Stimulated activated CD8-positive, alpha-beta memory T cell treated with anti-CD3 and anti-CD28 coated beads, Interleukin-15, amount 100 ng/mL, for 4 hours (primary cell): Measurements from ENCODE around the gene WDR55.
A peak's percentile ranks its signal among the peaks of the same experiment; 100 is the strongest.
"Not testable (repeated sequence)": the region's sequence is repeated elsewhere in the genome, so short reads cannot be mapped to it uniquely, and the experiment has no call there.

Source experiments
- DNase-seq, 2 donors: peaks; one replicate each; pipeline ENCODE4 v3.0.0-alpha.2; 2020; ENCODE audit warnings: low read depth in 2 of 2

WDR55 gene

DNA sequence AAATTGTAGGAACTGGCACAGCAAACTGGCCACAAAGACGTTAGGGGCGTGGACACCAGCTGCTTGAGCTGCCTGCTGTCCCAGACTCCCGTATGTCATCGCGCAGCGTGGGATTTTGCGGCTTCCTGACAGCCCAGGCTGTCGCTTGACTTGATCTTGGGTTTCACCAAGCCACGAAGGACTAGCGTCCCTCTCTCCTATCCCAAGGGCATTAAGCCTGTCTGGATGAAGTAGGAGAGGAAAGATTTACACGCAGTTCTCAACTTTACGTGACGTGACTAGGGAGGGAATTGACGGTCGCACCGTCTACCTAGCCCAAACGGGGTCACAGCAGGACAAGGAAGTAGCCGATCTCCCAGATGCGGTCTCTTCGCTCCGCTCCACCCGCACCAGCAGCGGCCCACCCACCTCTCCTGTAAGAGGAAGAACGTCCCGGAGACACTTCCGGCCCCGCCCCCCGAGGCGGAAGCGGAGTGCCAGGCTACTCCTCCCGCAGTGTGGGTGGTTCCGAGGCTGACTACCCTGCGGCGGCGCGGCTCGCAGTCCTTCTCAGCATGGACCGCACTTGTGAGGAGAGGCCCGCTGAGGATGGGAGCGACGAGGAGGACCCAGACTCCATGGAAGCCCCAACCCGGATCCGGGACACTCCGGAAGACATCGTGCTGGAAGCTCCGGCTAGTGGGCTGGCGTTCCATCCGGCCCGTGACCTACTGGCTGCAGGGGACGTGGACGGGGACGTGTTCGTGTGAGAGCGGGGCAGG is at the start of gene WDR55:
TSS of gene WDR55 (plus strand) at position 546 of the 761 bp plus-strand sequence. CDS start at position 555, 9 bp downstream.
- peak; percentile 91 for DNase-seq

- no peak for DNase-seq
These were observed 42.4 kb upstream of the WDR55 start for GRCh38 chr5:140622301-140622700.

DNA sequence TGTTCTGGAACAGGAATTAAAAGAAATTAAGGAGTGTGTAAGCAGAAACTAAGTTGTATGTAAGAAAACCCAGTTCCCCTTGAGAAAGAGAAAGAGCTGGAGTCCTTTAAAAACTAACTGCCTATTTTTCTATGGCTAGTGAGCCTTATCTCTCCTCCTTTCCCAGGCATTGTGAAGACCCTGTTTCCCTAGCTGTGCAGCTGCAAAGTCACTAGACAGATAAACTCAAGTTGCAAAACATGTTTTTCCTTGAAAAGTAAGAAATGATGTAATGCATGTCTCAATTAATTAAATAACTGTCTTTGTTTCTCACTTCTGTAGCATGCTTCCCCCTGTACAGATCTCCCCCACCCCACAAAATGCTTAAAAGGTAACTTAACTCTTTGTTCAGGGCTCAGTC is 41.6 kb upstream of the WDR55 start:
- DNase-seq, result not testable (repeated sequence)

- DNase-seq, result not testable (repeated sequence)
These were observed 39.8 kb upstream of the WDR55 start for GRCh38 chr5:140624886-140625285.

DNA sequence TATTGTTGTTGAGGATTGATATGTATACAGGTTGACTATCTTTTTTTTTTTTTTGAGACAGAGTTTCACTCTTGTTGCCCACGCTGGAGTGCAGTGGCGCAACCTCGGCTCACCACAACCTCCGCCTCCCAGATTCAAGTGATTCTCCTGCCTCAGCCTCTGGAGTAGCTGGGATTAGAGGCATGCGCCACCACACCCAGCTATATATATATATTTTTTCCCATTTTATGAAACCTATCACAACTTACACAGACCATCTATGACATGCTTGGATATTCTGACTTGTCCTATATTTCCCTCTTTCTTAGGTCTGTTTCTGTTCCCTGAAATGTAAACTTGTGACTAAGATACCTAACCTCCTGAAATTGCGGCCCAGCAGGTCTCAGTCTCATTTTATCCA is 36.7 kb upstream of the WDR55 start:
- no peak for DNase-seq

DNA sequence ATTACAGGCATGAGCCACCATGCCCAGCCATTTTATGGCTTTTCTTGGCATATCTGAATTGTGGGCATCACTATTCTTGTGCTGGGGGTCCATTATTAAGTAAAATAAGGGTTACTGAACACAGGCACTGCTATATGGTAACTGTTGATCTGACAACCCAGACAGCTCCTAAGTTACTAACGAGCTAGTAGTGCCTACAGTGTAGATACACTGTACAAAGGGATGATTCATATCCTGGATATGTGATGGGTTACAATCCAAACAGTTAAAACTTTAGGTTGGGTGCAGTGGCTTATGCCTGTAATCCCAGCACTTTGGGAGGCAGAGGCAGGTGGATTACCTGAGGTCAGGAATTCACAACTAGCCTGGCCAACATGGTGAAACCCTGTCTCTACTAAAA is 36.0 kb upstream of the WDR55 start:
- no peak for DNase-seq

GRCh38 chr5:140630292-140631035 is 34.2 kb upstream of the WDR55 start:
- DNase-seq, result no peak

GRCh38 chr5:140631036-140631417 is 33.7 kb upstream of the WDR55 start:
- DNase-seq, result no peak

DNA sequence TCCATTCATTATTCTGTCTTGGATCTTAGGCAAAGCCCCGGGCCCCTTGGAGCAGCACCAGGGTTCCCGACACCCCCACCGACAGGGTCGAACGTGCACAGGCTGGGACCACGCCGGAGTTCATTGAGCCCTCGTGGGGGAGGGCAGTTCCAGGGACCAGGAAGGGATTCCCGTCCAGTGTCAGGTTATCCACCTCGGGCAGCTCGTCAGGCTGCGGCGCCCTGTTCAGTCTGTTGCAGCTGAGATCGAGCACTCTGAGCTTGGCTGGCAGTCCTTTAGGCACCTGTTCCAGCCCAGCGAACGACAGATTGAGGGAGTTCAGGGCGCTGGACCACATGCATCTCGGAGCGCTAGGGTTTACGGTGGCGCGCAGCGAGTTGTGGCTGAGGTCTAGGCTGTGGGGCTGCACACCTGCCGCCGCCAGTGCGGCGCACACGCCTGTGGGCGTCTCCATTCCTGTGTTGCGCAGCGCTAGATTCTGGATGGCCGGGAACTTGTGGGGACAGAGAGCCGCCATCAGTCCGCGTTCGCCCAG is 32.8 kb upstream of the WDR55 start:
- DNase-seq, result no peak

DNA sequence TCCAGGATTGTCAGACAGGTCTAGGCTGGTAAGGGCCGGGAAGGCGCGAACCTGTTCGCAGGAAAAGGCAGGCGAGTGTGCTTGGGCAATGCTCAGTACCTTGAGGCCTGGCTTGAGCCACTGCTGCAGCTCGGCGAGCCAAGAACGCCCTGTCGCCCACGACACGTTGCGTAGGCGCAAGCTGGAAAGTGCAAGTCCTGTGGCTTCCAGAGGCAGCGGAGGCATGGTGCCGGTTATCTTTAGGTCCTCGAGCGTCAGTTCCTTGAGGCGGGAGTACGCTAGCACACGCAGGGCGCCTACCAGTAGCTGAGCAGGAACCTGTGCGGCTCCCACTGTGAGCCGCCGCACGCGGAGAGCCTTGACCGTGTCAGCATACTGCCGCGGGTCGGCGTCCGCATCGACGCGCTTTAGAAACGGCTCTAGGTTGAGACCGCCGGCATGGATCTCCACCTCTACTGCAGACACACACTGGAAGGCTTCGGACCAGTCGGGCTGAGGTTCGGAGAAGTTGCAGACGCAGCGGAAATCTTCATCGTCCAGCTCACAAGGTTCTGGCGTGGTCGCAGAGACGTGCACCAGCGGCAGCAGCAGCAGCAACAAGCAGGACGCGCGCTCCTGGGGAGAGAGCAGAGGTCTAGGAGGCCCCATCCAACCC is 32.2 kb upstream of the WDR55 start:
- DNase-seq, result peak in 1 of 2 donors; percentile 23

GRCh38 chr5:140633021-140633471 is 31.7 kb upstream of the WDR55 start, which contains the start of gene CD14:
Gene CD14 (minus strand): TSS chr5:140633175. CDS start chr5:140633071, 104 bp downstream.
- DNase-seq, result no peak

DNA sequence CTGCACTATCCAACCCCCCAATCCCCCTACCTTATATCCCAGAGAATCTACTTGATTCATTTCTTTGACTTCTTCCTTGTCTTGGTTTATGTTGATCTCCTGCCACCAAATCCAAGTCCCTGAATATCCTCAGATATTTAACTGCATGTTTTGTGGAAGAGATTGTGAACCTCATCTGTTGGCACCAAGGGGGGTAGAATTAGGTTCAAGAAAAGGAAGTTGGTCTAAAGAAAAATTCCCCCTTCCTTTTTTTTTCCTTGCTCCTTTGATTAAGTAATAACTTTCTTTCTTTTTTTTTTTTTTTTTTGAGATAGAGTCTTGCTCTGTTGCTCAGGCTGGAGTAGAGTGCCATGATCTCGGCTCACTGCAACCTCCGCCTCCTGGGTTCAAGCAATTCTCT is 31.2 kb upstream of the WDR55 start:
- no peak for DNase-seq

DNA sequence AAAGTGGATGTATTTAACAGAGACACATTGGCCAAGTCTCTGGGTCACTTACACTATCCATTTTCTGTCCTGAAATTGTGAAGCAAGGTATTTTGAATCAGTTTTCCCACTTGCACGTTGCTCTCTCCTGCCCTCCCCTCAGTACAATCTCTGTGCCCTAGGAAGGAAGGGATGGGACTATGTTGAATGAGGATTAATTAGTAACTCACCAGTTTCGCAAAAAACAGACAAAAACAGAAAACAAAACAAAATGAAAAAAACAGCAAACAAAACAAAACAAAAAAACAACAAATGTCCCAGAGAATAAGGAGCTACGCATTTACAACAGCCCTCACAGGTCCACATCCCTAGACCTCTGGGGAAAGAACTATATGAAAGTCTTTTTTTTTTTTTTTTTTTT is 30.6 kb upstream of the WDR55 start:
- DNase-seq, result no peak

DNA sequence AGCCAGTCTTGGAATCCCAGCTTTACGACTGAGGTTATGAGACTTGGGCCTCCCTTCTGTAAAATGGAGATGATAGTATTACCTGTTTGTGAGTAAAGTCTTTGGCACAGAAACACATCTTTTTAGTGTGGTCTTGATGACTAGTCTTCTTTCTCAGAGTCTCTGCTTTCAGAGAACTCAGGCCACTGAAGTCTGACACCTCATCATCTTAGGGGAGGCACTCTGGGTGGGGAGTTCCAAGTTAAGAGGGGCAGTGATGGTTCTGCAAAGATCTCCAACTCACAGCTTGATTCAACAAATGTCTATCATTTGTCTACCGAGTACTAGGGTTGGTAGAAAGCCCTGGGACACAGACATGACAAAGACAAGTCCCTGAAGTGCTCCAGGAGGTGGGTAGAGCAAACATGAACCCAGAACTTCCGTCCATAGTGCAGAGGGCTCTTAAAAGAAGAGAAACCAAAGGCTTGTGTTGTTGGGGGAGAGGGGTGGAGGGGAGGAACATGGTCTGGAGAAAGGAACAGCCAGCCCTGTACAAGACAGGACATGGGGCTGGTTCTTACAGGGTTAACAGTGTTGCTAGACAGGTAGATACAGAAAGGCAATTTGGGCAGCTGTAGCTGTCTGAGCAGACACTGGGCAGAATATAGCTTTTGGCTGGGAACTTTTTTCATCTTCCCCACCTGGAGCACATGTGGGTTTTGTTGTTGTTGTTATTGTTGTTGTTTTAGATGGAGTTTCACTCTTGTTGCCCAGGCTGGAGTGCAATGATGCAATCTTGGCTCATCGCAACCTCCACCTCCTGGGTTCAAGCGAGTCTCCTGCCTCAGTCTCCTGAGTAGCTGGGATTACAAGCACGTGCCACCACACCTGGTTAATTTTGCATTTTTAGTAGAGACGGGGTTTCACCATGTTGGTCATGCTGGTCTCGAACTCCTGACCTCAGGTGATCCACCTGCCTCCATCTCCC is 29.1 kb upstream of the WDR55 start:
- DNase-seq, result no peak

GRCh38 chr5:140637371-140638100 is 27.2 kb upstream of the WDR55 start:
- DNase-seq, result no peak

DNA sequence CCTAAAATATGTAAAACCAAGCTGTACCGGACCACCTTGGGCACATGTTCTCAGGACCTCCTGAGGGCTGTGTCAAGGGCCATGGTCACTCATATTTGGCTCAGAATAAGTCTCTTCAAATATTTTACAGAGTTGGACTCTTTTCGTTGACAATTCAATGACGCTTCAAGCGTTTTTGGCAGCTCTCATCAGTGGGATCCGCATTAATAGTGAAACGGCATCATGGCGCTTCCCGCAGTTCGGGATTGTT is 25.9 kb upstream of the WDR55 start:
- DNase-seq, result not testable (repeated sequence)

DNA sequence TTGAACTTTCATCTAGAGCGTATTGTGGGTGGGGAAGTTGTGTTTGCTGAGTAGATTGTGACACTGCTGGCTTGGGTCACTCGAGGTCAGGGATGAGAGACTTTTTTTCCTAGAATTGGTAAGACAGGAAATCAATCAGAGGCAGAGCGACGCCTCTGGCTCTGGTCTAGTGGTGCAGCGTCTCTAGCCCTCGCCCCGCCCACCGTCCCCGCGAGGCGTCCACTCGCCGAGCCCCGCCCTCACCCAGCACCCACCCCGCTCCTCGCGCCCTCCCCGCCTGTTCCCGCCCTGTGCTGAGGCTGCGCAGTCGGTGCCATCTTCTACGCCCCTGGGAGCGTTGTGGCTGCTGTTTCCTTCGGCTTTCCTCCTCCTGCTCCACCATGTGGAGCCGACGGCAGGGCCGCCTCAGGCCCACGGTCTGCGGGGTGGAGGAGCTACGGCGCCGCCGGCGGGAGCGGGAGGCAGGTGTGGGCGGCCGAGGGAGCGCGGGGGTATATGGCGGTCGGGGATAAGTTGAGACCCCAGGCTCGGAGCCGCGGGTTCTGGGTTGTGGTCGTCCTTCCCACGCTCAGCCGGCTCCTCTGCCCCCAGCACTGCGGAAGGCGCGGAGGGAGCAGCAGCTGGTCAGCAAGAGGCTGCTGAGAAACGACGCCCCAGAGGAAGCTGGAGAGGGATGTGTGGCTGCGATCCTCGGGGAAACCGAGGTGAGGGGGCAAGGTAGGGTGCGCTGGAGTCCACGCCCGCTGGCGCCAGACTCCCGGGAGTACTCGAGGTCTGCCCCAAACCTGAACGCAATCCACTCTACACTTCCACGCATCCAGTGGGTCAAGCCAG is 25.3 kb upstream of the WDR55 start, which contains the start of gene TMCO6:
TSS of gene TMCO6 (plus strand) at position 304 of the 834 bp plus-strand sequence. CDS start at position 381, 77 bp downstream.
- peak; percentile 92 for DNase-seq

- no peak for DNase-seq
These were observed 23.0 kb upstream of the WDR55 start for GRCh38 chr5:140641716-140642115.

- no peak for DNase-seq
These were observed 22.0 kb upstream of the WDR55 start for GRCh38 chr5:140642718-140643117.

DNA sequence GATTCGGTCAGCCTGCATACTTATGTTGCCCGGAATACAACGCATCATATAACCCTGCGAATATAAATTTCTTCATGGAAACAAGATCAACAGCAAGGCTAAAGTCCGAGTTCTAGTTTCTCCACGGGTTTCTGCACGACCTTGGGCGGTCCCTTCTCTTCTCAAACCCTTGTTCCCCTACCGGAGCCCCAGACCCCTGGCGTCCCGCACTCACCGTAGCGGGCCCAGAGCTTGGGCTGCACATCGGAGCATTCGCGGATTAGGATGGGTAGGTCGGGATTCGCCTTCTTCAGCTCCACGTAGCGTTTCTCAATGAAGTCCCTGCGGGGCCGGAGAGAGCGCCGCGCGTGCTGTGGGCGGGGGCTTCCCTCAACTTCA is 17.7 kb upstream of the WDR55 start:
- no peak for DNase-seq
